KMS-11 (cell line): ENCODE results near the gene MSI2.

ENCODE experiments used
- H2AFZ ChIP-seq: fragments of 200-600 bp; sonication (generic); 2 replicates; pipeline ENCODE4 v1.6.1; 2016; ENCODE audit warnings: antibody characterized with exemption, mixed run types, low read depth
- H3K27ac ChIP-seq: fragments of 200-600 bp; sonication (generic); 2 replicates; pipeline ENCODE4 v1.6.1; 2016; ENCODE audit warnings: mild to moderate bottlenecking, mixed run types
- H3K27me3 ChIP-seq: fragments of 200-600 bp; sonication (generic); 2 replicates; pipeline ENCODE4 v1.6.1; 2017; ENCODE audit warnings: mild to moderate bottlenecking, low read depth, mixed run types, moderate library complexity; ENCODE audit not compliant: insufficient read depth
- H3K36me3 ChIP-seq: fragments of 200-600 bp; sonication (generic); 2 replicates; pipeline ENCODE4 v1.6.1; 2017; ENCODE audit warnings: mild to moderate bottlenecking, mixed run types; ENCODE audit not compliant: insufficient read depth
- H3K4me1 ChIP-seq: fragments of 200-600 bp; sonication (generic); 2 replicates; pipeline ENCODE4 v1.6.1; 2016; ENCODE audit warnings: mild to moderate bottlenecking, low read depth, mixed run types; ENCODE audit not compliant: poor library complexity, severe bottlenecking
- H3K4me2 ChIP-seq: fragments of 200-600 bp; sonication (generic); 2 replicates; pipeline ENCODE4 v1.7.0; 2016; ENCODE audit warnings: mild to moderate bottlenecking, mixed run types
- H3K4me3 ChIP-seq: fragments of 200-600 bp; sonication (generic); IDR thresholded peaks from 2 replicates; pipeline ENCODE4 v1.6.1; 2017; ENCODE audit warnings: low read depth, low read length, mixed read lengths; ENCODE audit not compliant: insufficient read depth
- H3K79me2 ChIP-seq: fragments of 200-600 bp; sonication (generic); 2 replicates; pipeline ENCODE4 v1.6.1; 2016; ENCODE audit warnings: low read depth, mixed run types; ENCODE audit not compliant: insufficient read depth
- H3K9ac ChIP-seq: fragments of 200-600 bp; sonication (generic); 2 replicates; pipeline ENCODE4 v1.6.1; 2016; ENCODE audit warnings: mild to moderate bottlenecking, mixed run types
- H4K20me1 ChIP-seq: fragments of 200-600 bp; sonication (generic); 2 replicates; pipeline ENCODE4 v1.6.1; 2016; ENCODE audit warnings: mild to moderate bottlenecking, mixed run types; ENCODE audit not compliant: insufficient read depth
- TF ChIP-seq, protein P1 (sequence below): fragments of 200-600 bp; sonication (generic); conservative IDR thresholded peaks from 2 replicates; pipeline ENCODE4 v1.6.1; 2017; ENCODE audit warnings: low read depth, mild to moderate bottlenecking, antibody characterized with exemption, low read length, moderate library complexity, mixed read lengths

MSI2 gene

DNA sequence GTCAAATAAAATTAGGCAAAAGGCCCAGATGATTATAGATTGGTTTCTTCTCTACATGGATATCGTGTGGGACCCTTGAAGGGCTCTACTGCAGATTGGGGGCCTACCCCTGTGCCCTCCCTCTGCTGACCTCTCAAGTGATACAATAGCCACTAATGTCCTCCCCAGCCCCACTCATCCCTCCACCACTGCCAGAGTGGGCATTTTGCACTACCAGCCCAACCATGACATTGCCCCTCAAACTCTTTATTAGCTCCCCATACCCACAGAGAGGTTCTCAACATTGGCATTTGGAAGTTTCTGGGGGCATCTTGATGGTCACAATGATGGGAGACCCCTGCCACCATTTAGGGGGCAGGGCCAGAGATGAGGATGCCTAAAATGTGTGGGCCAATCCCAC is 446.9 kb downstream of the MSI2 start:
- Histone ChIP-seq H3K36me3 (no peaks in the 10 kb centered on the region), H3K27me3 (no peaks in the 10 kb centered on the region), H2AFZ (no peak overlapping the region), H3K27ac (no peak overlapping the region), H3K79me2 (no peaks in the 10 kb centered on the region), H3K4me1 (no peaks in the 10 kb centered on the region), H3K9ac (no peak overlapping the region), H3K4me2 (no peak overlapping the region), H3K4me3 (no peak overlapping the region), H4K20me1 (no peaks in the 10 kb centered on the region)
- TF ChIP-seq, protein P1, sequence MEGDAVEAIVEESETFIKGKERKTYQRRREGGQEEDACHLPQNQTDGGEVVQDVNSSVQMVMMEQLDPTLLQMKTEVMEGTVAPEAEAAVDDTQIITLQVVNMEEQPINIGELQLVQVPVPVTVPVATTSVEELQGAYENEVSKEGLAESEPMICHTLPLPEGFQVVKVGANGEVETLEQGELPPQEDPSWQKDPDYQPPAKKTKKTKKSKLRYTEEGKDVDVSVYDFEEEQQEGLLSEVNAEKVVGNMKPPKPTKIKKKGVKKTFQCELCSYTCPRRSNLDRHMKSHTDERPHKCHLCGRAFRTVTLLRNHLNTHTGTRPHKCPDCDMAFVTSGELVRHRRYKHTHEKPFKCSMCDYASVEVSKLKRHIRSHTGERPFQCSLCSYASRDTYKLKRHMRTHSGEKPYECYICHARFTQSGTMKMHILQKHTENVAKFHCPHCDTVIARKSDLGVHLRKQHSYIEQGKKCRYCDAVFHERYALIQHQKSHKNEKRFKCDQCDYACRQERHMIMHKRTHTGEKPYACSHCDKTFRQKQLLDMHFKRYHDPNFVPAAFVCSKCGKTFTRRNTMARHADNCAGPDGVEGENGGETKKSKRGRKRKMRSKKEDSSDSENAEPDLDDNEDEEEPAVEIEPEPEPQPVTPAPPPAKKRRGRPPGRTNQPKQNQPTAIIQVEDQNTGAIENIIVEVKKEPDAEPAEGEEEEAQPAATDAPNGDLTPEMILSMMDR: no peak

GRCh38 chr17:57704448-57704847 is 448.1 kb downstream of the MSI2 start:
- TF ChIP-seq, protein P1: no peak
- Histone ChIP-seq H3K4me3 (no peak overlapping the region), H3K27me3 (no peaks in the 10 kb centered on the region), H3K4me2 (no peak overlapping the region), H3K79me2 (no peaks in the 10 kb centered on the region), H3K27ac (no peak overlapping the region), H3K36me3 (no peaks in the 10 kb centered on the region), H3K4me1 (no peaks in the 10 kb centered on the region), H2AFZ (no peak overlapping the region), H3K9ac (no peak overlapping the region), H4K20me1 (no peaks in the 10 kb centered on the region)

GRCh38 chr17:57705921-57706695 is 449.8 kb downstream of the MSI2 start:
- H3K4me2 ChIP-seq: no peak overlapping the region
- H4K20me1 ChIP-seq: no peaks in the 10 kb centered on the region
- no peaks in the 10 kb centered on the region for H3K36me3 ChIP-seq
- TF ChIP-seq, protein P1: no peak
- H3K4me3 ChIP-seq: no peak overlapping the region
- H2AFZ ChIP-seq: no peak overlapping the region
- no peaks in the 10 kb centered on the region for H3K79me2 ChIP-seq
- no peak overlapping the region for H3K9ac ChIP-seq
- H3K27ac ChIP-seq: no peak overlapping the region
- no peaks in the 10 kb centered on the region for H3K27me3 ChIP-seq
- H3K4me1 ChIP-seq: no peaks in the 10 kb centered on the region

GRCh38 chr17:57706761-57707160 is 450.4 kb downstream of the MSI2 start:
- Histone ChIP-seq H3K4me2 (no peak overlapping the region), H3K27me3 (no peaks in the 10 kb centered on the region)

More at GRCh38 chr17:57706761-57707160, 450.4 kb downstream of the MSI2 start:
- TF ChIP-seq, protein P1: no peak
- H3K27ac ChIP-seq: no peak overlapping the region
- H2AFZ ChIP-seq: no peak overlapping the region
- no peaks in the 10 kb centered on the region for H4K20me1 ChIP-seq
- no peaks in the 10 kb centered on the region for H3K36me3 ChIP-seq
- no peak overlapping the region for H3K9ac ChIP-seq
- H3K4me1 ChIP-seq: no peaks in the 10 kb centered on the region
- no peak overlapping the region for H3K4me3 ChIP-seq
- no peaks in the 10 kb centered on the region for H3K79me2 ChIP-seq
